HG03469 (cell line): ENCODE measurements around the gene SESN1.
A peak's percentile ranks its signal among the peaks of the same experiment; 100 is the strongest.
"Not testable (repeated sequence)": the region's sequence is repeated elsewhere in the genome, so short reads cannot be mapped to it uniquely, and the experiment has no call there.

ENCODE experiments used
- ATAC-seq: cut with Tn5 transposase; IDR thresholded peaks from one replicate; pipeline ENCODE4 v1.9.1; 2021; ENCODE audit warnings: mild to moderate bottlenecking, moderate library complexity, moderate number of reproducible peaks; ENCODE audit not compliant: unreplicated experiment

Gene SESN1

DNA sequence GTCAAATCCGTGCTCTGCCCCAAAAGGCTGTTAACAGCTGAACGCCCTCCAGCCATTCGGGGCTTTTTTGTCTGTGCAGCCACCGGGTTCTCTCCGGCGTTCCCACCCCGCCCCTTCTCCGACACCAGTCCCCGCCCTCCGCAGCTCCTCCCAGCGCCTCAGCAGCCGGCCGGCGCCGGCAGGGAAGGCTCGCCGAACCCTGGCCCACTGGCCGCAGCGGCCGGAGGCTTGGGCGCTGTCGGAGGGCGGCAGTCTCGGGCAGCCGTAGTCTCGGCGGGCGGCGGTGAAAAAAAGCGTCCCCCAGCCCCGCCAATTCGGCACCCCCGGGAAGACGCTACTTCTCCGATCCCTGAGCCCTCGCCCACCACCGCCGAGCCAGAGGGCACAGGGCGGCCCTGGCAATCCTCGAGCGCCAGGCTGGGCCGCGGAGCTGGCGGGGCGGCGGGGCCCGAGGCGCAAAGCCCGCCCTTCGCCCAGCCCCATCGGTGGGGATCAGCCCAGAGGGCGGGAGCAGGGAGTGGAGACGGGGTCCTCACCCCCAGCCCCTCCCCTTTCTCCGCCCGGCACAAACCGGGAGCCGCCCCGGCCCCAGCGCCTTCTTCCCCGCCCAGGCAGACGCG, at the start of gene SESN1:
Gene SESN1 (minus strand): TSS at position 431 of the 620 bp plus-strand sequence. CDS start 773 bp downstream, outside the sequence.
- ATAC-seq, result peak; percentile 28

DNA sequence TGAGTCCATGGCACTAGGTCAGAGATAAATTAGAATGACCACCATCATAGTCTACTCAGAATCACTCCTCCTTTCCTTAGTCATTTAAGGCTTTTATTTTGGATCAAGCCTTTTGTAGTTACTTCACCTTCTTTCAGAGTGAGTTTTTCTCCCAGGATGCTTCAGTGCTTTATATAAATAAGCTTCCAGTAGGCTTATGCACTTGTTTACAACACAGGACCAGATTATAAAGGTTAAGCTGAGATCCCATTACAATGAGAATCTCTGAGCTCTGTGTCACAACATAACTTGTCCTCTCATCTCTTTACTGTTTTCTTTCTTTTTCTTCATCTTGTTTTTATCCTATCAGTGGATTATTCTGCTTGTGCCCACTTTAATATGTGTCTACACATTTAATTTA, 48.5 kb upstream of the SESN1 start:
- no peak for ATAC-seq

DNA sequence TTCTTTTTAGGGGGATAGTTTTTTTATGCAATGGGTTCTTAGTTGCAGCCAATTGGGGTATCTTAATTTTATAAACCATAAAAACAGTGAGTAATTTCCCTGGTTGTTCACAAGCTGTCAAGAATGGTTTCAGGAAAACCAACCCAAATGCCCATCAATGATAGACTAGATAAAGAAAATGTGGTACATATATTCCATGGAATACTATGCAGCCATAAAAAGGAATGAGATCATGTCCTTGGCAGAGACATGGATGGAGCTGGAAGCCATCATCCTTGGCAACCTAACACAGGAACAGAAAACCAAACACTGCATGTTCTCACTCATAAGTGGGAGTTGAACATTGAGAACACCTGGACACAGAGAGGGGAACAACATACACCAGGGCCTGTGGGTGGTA, 47.4 kb upstream of the SESN1 start:
- ATAC-seq, result not testable (repeated sequence)

DNA sequence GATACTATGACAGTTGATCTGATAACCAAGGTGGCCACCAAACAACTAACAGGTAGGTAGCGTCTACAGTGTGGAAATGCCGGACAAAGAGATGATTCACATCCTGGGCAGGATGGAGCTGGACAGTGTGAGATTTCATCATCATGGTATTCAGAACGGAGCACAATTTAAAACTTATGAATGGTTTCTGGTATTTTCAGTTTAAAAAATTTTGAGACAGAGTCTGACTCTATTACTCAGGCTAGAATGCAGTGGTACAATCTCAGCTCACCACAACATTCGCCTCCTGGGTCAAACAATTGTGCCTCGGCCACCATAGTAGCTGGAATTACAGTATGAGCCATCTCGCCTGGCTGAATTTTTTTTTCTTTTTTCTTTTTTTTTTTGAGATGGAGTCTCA, 44.5 kb upstream of the SESN1 start:
- ATAC-seq, result no peak

DNA sequence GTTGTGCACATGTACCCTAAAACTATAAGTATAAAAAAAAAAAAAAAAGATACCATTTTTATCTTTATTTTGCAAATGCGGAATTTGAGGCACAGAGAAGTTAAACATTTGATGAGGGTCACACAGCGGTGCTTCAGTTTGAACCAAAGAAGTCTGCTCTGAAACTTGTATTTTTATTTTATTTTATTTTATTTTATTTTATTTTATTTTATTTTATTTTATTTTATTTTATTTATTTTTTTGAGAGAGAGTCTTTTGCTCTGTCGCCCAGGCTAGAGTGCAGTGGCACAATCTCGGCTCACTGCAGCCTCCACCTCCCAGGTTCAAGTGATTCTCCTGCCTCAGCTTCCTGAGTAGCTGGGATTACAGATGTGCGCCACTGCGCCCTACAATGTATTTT, 41.9 kb upstream of the SESN1 start:
- not testable (repeated sequence) for ATAC-seq

DNA sequence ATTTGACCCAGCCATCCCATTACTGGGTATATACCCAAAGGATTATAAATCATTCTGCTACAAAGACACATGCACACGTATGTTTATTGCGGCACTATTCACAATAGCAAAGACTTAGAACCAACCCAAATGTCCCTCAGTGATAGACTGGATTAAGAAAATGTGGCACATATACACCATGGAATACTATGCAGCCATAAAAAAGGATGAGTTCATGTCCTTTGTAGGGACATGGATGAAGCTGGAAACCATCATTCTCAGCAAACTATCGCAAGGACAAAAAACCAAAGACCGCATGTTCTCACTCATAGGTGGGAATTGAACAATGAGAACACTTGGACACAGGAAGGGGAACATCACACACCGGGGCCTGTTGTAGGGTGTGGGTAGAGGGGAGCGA, 41.4 kb upstream of the SESN1 start:
- ATAC-seq, result not testable (repeated sequence)

DNA sequence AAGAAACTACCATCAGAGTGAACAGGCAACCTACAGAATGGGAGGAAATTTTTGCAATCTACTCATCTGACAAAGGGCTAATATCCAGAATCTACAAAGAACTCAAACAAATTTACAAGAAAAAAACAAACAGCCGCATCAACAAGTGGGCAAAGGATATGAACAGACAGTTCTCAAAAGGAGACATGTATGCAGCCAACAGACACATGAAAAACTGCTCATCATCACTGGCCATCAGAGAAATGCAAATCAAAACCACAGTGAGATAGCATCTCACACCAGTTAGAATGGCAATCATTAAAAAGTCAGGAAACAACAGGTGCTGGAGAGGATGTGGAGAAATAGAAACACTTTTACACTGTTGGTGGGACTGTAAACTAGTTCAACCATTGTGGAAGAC, 41.0 kb upstream of the SESN1 start:
- ATAC-seq, result not testable (repeated sequence)

DNA sequence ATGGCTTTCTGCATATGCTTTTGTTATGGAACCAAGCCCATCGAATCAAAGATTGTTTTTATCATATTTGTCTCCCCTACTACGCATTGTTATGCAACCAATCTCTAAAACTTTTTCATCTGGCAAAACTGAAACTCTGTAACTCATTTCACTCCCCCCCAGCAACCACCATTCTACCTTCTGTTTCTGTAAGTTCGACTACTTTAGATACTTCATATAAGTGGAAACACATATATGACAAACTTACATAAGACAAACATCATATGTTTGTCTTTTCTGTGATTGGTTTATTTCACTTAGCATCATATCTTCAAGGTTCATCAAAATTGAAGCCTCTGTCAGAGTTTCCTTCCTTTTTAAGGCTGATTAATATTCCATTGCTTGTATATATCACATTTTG, 35.4 kb upstream of the SESN1 start:
- no peak for ATAC-seq

DNA sequence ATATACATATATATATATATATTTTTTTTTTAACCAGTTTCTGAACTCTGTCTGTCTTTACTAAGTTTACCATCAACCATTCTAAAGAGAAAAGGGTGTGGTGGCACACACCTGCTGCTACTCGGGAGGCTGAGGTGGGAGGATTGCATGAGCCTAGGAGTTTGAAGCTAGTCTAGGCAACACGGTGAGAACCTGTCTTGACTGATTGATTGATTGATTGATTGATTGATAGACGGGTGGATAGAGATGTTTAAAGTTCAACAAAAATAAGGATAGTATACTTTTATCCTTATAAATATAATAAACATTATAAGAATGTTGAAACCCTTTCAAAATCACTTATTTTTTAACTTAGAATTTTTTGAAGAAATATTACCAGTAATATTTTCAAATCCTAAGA, 30.9 kb upstream of the SESN1 start:
- no peak for ATAC-seq

DNA sequence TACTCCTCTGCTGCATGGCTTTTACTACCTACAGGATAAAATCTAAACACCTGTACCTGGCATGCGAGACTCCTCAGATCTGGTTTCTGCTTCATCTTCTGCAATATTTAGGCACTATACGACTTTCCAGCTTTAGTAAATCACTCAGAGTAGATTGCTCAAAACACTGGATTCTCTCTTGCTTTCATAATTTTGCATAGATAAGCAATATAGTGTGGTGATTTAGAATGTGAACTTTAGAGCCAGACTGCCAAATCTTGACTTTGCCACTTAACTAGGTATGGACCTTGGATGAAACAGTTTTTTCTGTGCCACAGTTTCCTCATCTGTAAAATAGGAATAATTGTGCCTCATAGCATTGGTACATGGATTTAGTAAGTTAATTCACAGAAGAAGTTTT, 29.6 kb upstream of the SESN1 start:
- ATAC-seq, result no peak

DNA sequence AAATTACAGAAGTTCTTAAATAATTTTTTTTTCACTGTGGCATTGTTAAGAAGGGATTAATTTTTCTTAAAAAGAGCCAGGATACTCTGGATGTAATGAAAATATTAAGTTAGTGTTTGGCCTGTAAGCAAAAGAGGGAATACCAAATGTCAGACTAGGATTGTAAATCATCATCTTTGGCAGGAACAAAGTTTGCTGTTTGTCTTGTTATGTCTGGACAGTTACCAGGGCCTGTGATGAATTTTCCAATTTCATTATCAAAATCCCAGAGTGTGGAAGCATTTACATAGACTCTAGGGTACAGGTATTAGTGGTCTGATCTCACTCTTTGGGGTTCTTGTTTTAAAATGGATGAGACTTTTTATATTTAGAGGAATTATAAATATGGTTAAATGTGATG, 26.8 kb upstream of the SESN1 start:
- no peak for ATAC-seq

DNA sequence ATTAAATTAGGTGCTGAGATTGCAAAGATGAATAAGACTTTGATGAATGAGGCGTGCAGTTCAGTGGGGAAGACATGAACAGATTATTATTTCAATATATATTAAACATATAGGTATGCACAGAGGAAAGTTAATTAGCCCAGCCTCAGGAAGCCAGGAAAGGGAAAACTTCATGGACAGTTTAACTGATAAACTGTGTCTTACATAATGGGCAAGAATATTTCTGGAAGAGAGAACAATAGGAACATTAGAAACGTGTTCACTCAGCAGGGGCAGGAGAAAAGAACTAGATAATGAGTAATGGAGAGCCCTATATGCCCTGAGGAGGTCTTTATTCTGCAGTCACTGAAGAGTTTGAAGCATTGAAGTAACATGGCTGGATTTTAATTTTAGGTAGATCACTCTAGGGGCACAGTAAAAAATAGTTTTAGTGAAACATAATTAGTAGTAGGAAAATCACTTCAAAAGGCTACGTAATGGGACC, 24.3 kb upstream of the SESN1 start:
- ATAC-seq, result no peak

DNA sequence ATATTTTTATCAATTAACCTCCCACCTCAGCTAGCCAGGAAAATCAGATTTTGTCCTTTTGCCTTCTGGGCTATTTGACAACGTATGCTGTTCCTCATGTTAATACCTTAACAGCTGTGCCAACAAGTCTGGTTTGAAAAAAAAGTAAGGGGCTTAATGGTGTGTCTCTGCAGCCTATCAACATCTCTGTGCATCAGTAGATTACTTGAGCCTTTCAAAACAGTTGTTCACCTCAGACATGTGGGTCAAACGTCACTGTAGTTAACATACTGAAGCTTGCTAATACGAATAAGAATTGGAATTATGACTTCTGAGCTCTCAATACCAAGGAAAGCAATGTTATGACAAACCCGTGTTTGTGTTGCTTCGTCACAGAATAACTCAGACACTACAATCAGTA, 23.7 kb upstream of the SESN1 start:
- ATAC-seq, result no peak

DNA sequence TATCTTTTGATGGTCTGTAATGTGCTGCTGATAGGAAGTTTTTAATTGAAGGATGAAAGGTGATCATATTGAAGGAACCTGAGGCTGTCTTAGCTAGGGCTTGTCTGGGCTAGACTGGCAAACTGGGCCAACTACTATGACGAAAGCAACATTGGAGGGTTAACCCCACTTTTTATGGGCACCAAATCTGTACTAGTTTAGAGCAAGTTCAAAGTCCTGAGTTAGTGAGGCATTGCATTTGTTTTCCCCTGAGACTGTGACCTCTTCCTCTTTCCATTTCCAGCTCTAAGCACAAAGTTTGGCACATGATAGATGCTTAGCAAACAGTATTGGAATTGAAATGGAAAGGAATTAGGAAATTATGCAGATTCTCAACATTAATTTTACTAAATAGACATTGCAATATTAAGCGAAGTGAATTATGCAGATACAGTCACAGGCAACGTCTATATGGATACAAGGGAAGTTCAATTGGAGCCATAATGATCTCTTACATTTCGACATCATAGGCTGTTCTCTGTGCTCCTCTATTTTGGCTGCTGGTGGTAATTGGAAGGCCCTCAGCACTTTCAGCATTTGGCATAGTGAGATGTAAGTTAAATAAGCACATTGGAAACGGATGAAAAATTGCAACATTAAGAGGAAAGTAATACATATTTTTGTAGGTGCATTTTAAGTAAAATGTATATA, 22.8 kb upstream of the SESN1 start:
- peak; percentile 55 for ATAC-seq

DNA sequence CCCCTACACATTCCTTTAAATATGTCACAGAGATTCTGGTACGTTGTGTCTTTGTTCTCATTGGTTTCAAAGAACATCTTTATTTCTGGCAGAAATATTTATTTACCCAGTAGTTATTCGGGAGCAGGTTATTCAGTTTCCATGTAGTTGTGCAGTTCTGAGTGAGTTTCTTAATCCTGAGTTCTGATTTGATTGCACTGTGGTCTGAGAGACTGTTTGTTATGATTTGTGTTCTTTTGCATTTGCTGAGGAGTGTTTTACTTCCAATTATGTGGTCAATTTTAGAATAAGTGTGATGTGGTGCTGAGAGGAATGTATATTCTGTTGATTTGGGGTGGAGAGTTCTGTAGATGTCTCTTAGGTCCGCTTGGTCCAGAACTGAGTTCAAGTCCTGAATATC, 18.0 kb upstream of the SESN1 start:
- not testable (repeated sequence) for ATAC-seq

DNA sequence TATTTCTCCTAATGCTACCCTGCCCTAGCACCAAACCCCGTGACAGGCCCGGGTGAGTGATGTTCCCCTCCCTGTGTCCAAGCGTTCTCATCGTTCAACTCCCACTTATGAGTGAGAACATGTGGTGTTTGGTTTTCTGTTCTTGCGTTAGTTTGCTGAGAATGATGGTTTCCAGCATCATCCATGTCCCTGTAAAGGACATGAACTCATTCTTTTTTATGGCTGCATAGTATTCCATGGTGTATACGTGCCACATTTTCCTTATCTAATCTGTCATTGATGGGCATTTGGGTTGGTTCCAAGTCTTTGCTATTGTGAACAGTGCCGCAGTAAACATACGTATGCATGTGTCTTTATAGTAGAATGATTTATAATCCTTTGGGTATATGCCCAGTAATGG, 15.0 kb upstream of the SESN1 start:
- ATAC-seq, result not testable (repeated sequence)

DNA sequence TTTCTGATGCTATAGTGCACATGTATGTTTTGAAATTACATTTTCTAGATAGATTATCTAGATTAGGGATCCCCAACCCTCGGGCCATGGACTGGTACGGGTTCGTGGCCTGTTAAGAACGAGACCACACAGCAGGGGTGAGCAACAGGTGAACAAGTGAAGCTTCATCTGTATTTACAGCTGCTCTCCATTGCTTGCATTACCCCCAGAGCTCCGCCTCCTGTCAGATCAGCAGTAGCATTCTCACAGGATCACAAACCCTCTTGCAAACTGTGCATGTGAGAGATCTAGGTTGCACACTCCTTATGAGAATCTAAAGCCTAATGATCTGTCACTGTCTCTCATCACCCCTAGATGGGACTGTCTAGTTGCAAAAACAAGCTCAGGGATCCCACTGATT, 11.0 kb upstream of the SESN1 start:
- ATAC-seq, result no peak

DNA sequence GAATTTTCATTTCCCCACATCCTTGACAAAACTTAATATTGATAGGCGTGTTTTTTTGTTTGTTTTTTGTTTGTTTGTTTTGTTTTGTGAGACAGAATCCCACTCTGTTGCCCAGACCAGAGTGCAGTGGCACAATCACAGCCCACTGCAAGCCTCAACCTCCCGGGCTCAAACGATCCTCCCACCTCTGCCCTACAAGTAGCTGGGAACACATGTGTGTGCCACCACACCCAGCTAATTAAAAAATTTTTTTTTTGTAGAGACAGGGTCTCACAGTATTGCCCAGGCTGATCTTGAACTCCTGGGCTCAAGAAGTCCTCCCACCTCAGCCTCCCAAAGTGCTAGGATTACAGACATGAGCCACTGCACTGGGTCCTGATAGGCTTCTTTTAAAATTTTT, 9.9 kb upstream of the SESN1 start:
- ATAC-seq, result no peak

DNA sequence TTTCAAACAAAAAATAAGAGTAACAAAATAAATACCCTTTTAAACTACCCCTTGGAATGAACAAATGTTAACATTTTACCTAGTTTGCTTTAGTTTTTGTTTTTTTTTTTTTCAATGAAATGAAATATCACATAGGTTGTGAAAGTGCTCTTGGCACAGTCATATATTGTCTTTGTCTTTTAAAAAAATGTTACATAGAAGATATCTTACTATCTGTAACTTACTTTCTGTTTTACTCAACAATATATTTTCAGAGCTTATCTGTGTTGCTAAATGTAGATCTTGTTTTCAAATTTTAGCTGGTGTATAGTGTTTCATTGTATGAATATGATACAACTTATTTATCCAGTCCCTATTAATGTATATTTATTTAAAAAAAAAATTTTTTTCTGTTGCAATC, 9.3 kb upstream of the SESN1 start:
- no peak for ATAC-seq

DNA sequence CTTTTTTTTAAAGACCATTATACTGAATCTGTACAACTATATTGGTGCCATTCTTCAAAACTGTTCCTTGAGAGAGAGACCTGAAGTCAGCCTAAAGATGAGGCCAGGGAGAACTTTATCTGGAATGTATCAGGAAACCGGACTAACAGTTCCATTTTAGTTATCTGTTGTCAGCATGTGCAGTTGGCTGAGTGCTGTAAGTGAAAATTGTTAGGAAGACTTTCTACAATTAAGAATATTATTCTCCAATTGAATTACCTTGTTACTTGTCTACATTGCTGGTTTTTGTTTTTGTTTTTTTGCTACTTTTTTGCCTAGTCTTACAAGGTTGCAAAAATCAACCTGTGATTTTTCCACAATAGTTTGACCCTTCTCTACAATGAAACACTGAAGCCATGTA, 8.1 kb upstream of the SESN1 start:
- ATAC-seq, result no peak

DNA sequence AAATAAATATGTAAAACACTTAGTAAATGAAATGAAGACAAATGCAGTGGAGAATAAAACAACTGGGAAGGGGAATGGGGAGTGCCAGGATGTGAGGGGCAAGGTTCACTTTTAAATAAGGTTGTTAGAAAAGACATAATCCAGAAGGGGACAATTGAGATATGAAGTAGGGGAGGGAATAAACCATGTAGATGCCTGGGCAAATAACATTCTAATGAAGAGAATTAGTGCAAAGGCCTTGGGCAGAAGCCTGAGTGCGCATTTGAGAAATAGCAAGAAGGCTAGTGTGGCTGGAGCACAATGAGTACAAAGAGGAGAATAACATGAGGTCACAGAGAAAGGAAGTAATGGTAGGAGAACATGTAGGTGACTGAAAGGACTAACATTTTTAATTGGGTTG, 3.0 kb upstream of the SESN1 start:
- no peak for ATAC-seq

DNA sequence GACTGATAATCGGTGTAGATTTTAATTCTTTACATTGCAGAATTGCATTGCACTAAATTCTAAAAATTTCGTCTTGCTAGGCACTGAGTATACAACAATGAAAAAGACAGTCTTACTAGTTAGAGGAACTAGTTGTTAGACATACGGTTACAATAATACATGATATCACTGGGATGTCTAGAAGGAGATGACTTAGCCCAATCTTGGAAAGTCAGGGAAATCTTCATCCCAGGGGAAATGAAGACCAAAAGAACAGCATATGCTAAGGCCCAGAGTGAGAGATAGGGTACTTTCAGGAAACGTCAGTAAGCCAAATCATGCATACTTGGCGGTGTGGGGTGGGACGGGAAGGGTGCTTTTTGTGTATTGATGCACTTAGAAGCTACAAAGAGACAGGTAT, 1.6 kb upstream of the SESN1 start:
- no peak for ATAC-seq

DNA sequence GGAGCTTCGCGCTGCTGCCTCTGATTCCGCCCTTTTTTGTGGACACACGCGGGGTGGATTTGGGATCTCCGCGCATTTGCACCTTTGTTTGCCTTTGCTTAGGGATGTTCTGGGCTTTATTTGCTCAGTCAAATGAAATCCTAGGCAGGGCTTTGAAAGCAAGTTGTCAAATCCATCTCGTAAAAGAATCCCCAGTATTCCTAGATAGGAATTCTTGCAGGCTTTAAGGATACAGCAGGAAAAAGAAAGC, 1.1 kb upstream of the SESN1 start:
- ATAC-seq, result no peak
